HG02981 (cell line): Measurements from ENCODE around the gene APOBEC2.

Source experiments
- ATAC-seq: cut with Tn5 transposase; IDR thresholded peaks from one replicate; pipeline ENCODE4 v1.9.1; 2021; ENCODE audit warnings: mild to moderate bottlenecking, moderate library complexity; ENCODE audit not compliant: unreplicated experiment

The APOBEC2 gene

DNA sequence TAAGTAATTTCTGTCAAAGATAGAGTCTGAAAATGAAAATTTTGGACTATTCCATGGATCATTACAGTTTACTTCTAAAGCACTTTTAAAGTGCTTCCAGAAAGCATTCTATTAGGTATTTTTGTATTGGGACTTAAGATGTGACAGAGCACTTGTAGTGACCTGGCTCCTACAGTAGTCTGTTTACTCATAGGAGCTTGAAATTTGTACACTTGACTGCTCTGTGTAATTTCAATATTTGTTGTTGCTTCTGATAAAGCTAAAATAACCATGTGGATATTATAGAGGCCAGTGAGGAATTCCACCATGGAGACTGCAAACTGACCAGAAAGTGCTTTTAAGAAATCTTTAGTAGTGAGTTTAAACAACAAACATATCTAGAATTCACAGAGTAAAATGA lies 30.1 kb downstream of the APOBEC2 start:
- ATAC-seq, result no peak

DNA sequence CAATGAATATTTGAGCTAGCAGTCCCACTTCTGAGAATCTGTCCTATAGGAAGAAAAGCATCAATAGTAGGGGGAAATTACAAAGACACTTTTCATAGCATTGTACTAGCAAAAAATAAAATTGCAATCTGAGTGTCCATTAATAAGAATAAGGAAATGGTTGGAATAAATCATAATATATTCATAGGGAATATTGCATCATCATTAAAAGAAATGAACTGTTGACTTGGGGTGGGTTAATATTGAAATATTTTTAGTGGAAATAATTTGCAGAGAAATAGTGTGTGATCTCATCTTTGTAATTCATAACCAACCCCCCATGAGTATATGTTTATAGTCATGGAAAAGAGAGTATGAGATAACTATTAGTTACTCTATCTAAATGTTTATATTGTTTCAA lies 32.2 kb downstream of the APOBEC2 start:
- ATAC-seq, result no peak

DNA sequence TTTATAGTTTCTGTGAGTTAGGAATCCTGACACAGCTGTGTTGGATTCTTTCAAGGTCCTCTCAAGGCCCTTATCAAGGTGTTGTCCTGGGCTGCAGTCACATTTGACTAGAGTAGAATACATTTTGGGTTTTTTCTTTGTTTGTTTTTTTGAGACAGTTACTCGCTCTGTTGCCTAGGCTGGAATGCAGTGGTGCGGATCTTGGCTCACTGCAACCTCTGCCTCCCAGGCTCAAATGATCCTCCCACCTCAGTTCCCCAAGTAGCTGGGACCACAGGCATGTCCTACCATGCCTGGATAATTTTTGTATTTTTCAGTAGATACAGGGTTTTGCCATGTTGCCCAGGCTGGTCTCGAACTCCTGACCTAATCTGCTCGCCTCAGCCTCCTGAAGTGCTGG lies 35.4 kb downstream of the APOBEC2 start:
- no peak for ATAC-seq

DNA sequence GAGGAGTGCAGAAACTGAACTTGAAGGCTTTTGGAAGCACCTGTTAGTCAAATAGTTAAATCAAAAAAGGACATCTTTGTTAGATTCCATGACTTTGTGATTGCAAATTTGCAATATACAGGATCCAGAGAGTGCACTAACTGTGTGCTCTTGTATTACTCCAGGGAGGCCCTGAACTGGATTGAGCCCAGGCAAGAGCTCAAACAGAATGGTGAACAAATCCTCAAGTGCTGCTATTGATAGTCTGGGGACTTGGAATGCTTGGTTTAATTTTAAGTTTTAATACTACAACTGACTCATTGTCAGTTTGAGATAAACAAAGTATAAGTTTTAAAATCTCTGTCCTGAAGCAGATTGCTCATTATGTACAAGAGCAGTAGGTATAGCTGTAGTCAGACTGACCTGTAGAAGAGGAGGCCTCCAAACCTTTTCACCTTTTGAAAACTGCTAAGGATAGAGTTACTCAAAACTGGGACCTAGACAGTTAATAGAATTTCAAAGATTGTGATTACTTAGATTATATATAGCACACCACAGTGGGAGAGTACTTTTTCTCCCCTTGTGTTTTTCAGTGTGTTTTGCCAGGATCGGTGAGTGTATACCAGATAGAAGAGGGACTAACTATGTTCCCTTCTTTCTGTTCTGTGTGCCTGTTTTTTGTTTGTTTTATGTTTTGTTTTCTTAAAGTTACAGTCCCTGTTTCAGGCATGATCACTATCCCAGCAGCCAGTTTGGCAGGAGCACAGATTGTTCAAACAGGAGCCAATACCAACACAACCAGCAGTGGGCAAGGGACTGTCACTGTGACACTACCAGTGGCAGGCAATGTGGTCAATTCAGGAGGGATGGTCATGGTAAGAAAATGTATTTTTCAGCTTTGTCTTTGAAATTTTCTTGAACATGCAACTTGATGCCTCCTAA lies 38.1 kb downstream of the APOBEC2 start:
- no peak for ATAC-seq

DNA sequence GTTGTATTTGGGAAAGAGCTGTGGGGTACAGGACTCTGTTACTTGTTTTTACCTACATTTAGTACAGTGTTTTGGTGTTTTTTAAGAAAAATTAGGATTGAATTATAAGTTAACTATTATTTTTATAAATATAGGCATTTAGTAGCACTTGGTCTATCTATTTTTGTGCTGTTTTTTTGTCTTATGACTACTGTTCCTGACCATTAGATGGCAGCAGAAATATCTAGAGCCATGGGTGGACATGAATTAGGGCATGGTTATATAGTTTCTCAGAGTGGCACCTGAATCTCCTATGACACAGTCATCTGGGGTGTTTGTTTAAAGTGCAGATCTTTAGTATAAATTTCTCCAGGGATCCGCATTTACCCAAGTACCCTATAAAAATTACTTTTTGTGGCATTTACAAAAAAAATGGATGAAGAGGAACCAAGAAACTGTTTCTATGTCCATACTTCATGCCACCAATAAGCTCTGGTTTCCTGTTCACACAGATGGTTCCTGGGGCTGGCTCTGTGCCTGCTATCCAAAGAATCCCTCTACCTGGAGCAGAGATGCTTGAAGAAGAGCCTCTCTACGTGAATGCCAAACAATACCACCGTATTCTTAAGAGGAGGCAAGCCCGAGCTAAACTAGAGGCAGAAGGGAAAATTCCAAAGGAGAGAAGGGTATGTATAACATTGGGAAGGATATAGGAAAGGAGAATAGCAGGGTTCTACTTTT lies 39.6 kb downstream of the APOBEC2 start:
- ATAC-seq, result no peak

DNA sequence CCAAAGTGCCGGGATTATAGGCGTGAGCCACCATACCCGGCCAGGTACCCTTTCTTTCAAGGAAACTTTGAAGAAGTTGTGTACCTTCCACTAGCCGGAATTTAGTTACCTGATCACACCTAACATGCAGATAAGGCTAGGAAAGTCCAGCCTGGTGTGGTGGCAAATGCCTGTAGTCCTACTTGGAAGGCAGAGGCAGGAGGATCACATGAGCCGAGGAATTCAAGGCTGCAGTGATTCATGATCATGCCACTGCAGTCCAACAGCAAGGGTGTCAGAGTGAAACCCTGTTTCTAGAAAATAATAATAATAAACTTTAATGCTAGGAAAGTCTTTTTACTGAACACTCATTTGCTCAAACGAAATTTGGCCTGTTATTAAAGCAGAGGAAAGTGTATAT lies 40.7 kb downstream of the APOBEC2 start:
- ATAC-seq, result no peak

DNA sequence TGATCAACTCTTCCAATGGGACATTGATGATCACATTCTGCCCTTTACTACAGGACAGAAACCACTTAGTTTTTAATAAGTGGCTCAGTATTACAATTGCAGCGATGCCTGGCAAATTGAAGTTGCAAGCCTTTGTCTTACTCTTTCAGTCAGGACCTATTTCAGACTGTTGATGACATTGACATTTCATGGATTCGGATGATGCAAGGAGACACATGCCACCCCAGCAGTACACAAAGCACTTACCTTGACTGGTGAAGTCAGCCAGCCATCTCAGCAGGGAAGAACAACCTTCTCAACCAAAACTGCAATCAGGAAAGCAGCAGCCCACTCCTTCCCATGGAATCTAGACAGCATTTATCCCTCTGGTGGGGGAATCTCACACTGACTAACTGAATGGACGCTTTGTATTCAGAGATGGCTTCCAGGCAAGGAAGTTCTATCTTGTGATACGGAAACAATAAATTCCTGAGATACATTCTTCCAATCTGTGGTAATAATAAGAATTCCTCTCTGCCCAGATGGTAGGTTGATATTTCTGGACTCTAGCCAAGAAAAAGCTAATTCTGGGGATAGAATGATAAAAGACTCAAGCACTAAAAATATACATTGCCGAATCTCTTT lies 44.6 kb downstream of the APOBEC2 start:
- no peak for ATAC-seq

DNA sequence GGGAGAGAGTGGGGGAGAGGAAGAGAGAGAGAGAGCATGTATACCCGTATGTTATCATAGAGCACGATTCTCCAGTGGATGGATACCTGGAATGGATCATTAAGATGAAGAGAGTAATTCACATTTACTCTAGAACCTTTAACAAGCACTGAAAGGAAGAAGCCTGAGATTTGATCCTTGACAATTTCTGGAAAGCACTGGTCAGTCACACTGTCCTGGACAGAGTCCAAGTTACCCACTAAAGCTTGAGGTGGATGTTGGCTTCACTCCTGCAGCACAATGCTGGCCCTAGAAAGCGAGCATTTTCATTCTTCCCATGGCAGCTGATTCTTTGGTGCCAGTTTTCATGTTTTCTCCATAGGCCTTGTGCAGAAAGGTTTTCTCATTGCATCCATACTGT lies 45.4 kb downstream of the APOBEC2 start:
- ATAC-seq, result no peak

DNA sequence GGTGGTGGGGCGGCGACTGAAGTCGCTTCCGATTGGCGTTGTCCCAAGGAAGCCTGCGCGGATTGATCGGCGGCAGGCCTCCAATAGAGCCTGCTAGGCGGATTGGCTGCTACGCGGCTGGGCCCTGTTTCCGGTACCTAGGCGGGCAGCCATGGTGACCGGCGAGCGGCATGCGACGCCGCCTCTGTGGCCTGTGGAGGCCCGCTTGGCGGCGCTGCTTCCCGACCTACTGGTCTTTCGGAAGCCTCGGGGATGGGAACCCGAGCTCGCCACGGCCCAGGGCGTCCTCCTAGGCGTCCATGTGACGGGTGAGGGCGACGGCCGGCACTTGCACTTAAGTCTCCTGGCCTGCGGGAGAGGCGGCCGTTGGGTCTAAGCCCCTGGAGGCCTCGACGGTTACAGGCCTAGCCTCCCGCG lies 47.9 kb downstream of the APOBEC2 start:
- ATAC-seq, result no peak

DNA sequence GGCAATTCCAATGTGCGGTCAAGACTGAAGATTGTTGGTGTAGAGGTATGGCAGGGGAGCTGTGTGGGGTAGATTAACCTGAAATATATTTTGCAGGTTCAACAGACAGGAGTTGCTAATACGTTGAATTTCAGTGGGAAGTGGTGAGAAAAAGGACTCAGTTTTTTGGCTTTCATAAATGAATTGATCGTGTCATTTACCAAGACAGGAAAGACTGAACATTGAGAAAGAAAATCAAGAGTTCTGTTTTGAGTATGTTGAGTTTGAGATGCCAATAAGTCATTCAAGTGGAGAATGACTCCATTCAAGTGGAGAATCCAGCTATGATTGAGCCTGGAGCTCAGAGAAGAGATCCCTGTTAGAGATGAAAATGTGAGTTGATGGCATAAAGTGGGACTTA lies 50.8 kb downstream of the APOBEC2 start:
- ATAC-seq, result no peak

DNA sequence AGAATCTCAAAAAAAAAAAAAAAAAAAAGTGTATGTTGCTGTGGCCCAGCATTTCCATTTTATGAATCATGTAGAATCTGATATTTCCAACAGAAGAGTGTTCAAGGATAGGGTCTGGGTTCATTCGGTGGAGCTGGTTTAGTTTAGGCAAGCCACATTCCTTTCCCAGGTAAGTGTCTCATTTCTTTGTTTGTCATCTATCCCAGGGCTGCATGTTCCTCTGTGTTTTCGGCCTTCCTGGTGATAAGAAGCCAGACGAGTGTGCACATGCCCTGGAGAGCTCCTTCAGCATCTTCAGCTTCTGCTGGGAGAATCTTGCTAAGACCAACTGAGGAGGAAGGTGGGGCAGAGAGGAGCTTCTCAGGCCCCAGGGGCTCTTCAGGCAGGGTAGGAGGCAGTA lies 58.0 kb downstream of the APOBEC2 start:
- no peak for ATAC-seq
